ENCODE data around the gene DHX16.

Gene DHX16

DNA sequence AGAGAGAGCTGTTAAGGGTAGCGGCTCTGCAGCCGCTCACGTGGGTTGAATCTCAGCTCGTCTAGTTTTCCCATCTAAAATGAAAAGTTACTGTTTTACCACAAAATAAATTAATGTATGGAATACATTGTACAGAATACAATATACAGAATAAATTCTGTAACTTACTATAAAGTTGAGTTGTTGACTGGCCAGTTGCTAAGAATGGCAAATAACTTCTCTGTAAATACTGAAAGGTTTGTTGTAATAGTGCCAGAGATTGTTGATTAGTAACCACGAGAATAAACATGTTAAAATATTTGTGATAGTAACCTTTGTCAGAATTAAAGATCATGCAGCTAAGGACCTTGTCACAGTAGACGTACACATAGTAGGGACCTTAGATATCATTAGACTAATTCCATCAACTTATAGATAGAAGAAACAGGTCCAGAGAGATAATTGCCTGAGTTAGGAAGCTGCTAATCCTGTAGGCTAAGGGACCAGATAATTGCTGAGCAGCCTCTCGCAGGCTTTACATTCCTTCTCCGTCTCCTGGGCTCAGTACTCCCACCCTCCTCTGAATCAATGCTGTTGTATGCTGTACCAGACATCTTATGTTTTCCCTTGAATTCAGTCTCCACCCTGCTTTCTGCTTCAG lies 18.5 kb upstream of the DHX16 start:
- DNase-seq: no peak

- peak; percentile 88 for DNase-seq
Observed at GRCh38 chr6:30690403-30691207, 17.8 kb upstream of the DHX16 start, which contains the start of gene NRM. Gene NRM (minus strand): TSS chr6:30690984. CDS start chr6:30690974, 10 bp downstream.

GRCh38 chr6:30689985-30690384 lies 17.2 kb upstream of the DHX16 start:
- no peak for DNase-seq

- DNase-seq: no peak
Observed at GRCh38 chr6:30689022-30689865, 16.4 kb upstream of the DHX16 start.

DNA sequence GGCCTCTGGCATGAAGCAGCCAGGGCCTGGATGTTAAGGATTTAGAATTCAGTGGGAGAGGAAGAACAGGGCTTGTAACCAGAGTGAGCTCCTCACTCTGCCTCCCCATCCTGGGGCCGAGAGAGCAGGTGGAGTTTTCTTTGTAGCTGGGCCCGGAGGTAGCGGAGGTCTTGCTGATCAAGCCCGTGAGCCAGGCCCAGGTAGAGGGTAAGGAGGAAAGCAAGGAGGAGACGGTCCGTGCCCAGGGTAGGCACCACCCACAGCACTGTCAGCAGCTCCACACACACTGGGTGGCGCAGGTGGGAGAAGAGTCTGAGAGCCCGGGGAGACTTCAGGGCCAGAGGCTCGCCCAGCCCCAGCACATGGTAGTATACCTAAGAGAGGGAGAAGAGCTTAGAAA lies 15.8 kb upstream of the DHX16 start:
- DNase-seq: peak; percentile 30

GRCh38 chr6:30687659-30688431 lies 15.0 kb upstream of the DHX16 start:
- no peak for DNase-seq

DNA sequence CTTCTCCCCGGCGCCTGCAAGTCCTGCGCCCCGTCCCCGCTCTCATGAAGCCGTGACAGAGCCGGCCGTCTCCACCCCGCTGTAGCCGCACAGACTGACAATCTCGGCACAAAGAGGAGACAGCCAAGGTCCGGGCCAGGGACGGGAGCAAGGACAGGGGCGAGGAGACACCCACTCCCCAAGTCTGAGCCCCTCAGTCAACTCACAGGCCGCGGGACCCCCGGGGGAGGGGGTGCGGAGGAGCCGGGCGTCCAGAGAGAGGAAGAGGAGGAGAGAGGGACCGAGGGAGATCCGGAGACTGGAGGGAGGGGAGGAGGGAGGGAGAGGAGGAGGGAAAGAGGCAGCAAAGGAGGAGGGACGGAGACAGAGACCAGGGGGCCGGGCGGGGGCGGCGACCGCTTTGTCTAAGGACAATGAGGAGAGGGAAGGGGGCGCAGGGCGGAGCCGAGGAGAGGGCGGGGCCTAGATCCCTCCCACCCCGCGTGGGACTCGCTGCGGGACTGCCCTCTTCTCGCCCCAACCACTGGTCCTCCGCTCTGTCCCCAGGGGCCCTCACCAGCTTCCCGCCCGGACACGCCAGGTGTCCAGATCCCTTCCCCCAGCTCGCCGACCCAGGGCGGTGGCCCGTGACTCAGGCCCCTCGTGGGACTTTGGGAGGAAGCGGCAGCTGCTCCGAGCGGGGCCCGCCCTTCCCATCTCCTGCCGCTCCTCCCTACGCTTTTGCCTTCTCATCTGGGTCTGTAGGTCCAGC lies 14.3 kb upstream of the DHX16 start:
- DNase-seq: peak; percentile 84

- DNase-seq: peak; percentile 87
Observed at GRCh38 chr6:30686009-30686907, 13.5 kb upstream of the DHX16 start, which contains the start of gene PPP1R18. Gene PPP1R18 (minus strand): TSS chr6:30686645. CDS start chr6:30686018, 627 bp downstream.

DNA sequence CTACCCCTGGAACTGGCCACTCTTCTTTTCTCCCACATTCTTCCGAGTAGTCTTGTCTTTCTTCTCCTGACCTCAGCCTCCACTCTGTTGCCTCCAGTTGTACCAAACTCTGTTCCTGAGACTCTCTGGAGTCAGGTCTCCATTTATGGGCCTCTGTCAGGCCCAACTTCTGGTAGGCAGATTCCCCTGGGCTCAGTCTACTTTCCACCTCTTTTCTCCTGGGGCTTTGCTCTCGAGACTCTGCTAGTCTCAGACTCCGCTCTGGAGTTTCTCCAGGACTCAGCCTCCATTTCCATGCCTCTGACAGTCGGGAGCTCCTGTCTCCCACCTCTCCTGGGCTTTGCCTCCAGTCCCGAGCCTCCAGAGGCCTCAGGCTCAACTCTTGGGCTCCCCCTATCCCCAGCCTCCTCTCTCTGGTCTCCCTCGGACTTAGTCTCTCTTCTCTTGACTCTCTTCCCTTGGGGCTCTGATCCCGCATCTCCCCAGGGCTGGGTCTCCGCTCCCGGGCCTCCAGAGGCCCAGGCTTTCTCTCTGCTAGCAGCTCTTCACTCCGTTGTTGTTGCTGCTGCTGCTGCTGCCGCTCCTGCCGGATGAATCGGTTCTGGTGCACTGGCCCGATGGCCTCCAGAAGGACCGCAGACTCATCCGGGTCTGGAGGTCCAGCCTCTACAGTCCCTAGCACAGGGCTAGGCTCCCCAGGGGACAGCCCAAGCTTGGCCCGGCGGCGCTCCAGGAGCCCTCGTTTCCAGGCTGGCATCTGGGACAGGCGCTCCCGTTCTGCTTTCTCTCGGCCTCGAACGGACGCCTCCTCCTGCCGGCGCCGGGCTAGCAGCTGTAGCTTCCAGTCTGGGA lies 12.6 kb upstream of the DHX16 start:
- DNase-seq: peak; percentile 54

GRCh38 chr6:30684386-30685156 lies 11.8 kb upstream of the DHX16 start:
- DNase-seq: peak; percentile 77

DNA sequence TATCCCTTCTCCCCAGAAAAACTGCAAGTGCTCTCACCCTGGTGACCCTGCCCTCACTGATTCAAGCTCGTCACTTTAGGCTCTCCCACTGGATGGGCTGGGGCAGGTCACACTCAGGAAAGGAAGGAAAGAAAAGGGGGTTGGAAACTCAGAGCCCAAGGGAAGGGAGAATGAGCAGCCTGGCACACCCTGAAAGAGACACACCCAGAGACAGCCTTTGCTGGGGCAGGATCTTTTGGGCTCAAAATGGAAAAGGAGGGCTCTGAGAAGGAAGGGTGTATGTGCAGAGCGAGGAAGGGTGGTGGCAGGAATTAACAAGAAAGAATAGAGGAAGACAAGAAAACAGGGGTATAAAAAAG lies 11.2 kb upstream of the DHX16 start:
- no peak for DNase-seq

GRCh38 chr6:30683183-30683979 lies 10.6 kb upstream of the DHX16 start:
- peak; percentile 26 for DNase-seq

- peak; percentile 94 for DNase-seq
Observed at GRCh38 chr6:30682143-30683117, 9.6 kb upstream of the DHX16 start.

- DNase-seq: peak; percentile 29
Observed at GRCh38 chr6:30681766-30682142, 8.9 kb upstream of the DHX16 start.

- no peak for DNase-seq
Observed at GRCh38 chr6:30679765-30680535, 7.1 kb upstream of the DHX16 start.

Data from CD4-positive, alpha-beta T cell treated with Interleukin-6 for 4 hours (primary cell).